Activated T-helper 2 cell treated with anti-CD3 and anti-CD28 coated beads, Interferon-gamma antibody, Interleukin-2, Interleukin-4, amounts not matched to agents 10 μg/mL and 5 μg/mL and 100 μg/mL, durations not matched to agents 14 hours and 24 hours and 36 hours (primary cell): ENCODE data around the gene HPX. TPM values are rescaled to one million over a fixed set of nuclear protein-coding genes. Genes with fewer than 3 reads are reported as not detected.

Source experiments
- DNase-seq: peaks from one replicate; pipeline ENCODE4 v3.0.0; 2021; ENCODE audit warnings: low spot score
- H3K27ac Mint-ChIP-seq: one replicate; pipeline ENCODE4 v1.8.0; 2021; ENCODE audit warnings: mixed read lengths
- H3K27me3 Mint-ChIP-seq: one replicate; pipeline ENCODE4 v1.8.0; 2021; ENCODE audit warnings: low read depth, mixed read lengths
- H3K36me3 Mint-ChIP-seq: one replicate; pipeline ENCODE4 v1.8.0; 2021; ENCODE audit warnings: low read depth, mixed read lengths
- H3K4me1 Mint-ChIP-seq: one replicate; pipeline ENCODE4 v1.8.0; 2021; ENCODE audit warnings: low read depth, mixed read lengths
- H3K4me3 Mint-ChIP-seq: one replicate; pipeline ENCODE4 v1.8.0; 2021; ENCODE audit warnings: low read depth, mild to moderate bottlenecking, moderate library complexity, mixed read lengths
- H3K9me3 Mint-ChIP-seq: one replicate; pipeline ENCODE4 v1.8.0; 2021; ENCODE audit warnings: mixed read lengths
- intact Hi-C: fragments of 100-400 bp; cut with micrococcal nuclease; formaldehyde crosslinking; loops from one replicate; pipeline ENCODE4 v1.15.1; 2023
- total RNA-seq: library from RNA; stranded (reverse); gene quantifications from 2 replicates; pipeline ENCODE4 v1.2.3, GENCODE V29; 2022

HPX gene
- total RNA-seq, 1 donor from 2014 or later = 0.50 TPM

DNA sequence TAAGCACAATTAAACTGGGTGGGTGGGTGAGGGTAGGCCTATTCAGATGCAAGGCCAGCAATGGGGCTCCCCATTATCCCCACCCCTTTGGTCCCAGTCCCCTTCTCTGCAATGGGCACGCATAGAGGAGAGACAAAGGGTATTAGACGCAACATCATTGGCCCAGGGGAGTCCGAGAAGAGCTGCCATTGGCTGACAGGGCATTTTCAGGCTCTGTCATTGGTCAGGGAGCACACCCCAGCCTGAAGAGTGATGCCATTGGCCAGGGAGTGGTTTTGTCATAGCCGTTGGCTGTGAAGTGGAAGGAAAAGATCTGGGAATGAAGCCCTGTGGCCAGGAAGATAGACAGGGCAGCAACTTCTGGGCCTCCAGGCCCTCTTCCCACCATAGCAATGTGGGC lies 35.8 kb upstream of the HPX start:
- peaks cover 24% of the 10 kb centered on the region for H3K4me1 Mint-ChIP-seq
- intact Hi-C loops = no loop called here
- no peak overlapping the region for H3K27ac Mint-ChIP-seq
- H3K4me3 Mint-ChIP-seq = no peak overlapping the region
- H3K9me3 Mint-ChIP-seq = no peaks in the 10 kb centered on the region
- no peak for DNase-seq
- peaks cover 6% of the 10 kb centered on the region for H3K27me3 Mint-ChIP-seq
- peaks cover 24% of the 10 kb centered on the region for H3K36me3 Mint-ChIP-seq

DNA sequence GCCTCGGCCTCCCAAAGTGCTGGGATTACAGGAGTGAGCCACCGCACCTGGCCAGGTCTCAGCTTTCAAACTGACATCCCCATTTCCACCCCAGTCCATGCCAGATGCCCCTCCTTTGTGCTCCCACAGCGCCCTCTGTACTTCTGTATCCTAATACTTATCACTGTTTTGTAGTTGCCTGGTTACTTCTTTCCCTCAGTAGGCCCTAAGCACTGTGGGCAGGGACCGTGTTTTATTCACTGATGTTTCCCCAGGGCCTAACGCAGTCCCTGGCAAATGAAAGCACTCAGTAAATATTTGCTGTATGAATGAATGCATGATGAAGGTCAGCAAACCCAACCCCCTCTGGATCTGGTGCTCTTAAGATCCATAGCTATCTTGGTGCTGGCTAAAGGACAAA lies 35.1 kb upstream of the HPX start:
- peaks cover 24% of the 10 kb centered on the region for H3K36me3 Mint-ChIP-seq
- H3K27ac Mint-ChIP-seq = no peak overlapping the region

DNA sequence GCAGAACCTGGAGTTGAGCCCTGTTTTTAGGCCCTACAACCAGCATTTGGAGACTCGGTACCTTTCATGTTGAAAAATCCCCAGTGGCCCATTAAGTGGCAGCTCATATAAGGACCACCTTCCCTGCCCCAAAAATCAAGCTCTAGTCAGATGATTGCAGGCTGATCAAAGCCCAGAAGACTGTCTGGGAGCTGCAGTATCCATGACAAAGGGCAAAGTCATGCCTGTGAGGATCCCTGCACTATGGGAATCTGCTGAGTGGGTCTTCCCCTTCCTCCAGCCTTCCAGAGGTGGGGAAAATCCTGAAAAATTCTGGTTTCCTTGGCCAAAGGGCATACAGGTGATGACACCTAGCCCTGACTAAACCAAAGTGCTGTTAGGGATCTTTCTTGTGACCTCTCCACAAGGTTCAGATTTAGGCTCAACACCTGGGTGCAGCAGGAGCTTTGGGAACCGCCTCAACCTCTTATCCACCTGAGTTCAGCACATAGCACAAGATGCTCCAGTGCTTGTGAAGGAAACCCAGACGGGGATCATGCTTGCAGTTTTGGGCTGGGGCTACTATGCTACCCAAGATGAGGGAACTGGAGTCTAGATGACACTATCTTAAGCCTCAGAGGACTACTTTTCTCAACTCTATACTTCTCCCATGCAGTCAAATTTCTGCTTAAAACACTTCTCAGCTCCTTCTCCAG lies 34.2 kb upstream of the HPX start:
- no peak for DNase-seq
- Mint-ChIP-seq H3K27ac (no peak overlapping the region), H3K27me3 (peaks cover 8% of the 10 kb centered on the region), H3K4me1 (peaks cover 19% of the 10 kb centered on the region), H3K9me3 (no peaks in the 10 kb centered on the region), H3K36me3 (peaks cover 24% of the 10 kb centered on the region), H3K4me3 (peak overlapping the region; percentile 20)
- intact Hi-C loops = no loop called here

More for the DNA sequence above, 35.1 kb upstream of the HPX start:
- no peak overlapping the region for H3K4me3 Mint-ChIP-seq
- peaks cover 8% of the 10 kb centered on the region for H3K27me3 Mint-ChIP-seq
- no peak for DNase-seq
- intact Hi-C loops = no loop called here
- no peaks in the 10 kb centered on the region for H3K9me3 Mint-ChIP-seq
- H3K4me1 Mint-ChIP-seq = peaks cover 26% of the 10 kb centered on the region

DNA sequence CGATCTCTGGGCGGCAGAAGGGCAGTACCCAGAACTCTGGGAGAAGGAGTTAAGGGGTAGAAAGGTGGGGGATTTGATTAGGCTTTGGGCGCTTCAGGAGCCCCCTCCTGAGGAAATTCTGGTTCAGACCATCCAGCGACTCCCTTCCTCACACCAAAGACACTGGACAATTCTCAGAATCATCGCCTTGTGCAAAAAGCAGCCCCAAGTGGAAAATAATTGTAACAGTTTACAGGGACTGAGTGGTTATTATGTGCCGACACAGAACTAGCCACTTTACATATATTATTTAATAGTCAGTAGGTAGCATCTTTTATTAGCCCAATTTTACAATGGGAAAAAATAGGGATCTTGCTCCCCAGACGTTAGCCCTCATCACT lies 33.6 kb upstream of the HPX start:
- intact Hi-C loops = no loop called here
- Mint-ChIP-seq H3K36me3 (peaks cover 24% of the 10 kb centered on the region), H3K27ac (no peak overlapping the region), H3K27me3 (peaks cover 8% of the 10 kb centered on the region), H3K9me3 (no peaks in the 10 kb centered on the region), H3K4me1 (peaks cover 16% of the 10 kb centered on the region), H3K4me3 (peak overlapping the region; percentile 70)
- DNase-seq = no peak

DNA sequence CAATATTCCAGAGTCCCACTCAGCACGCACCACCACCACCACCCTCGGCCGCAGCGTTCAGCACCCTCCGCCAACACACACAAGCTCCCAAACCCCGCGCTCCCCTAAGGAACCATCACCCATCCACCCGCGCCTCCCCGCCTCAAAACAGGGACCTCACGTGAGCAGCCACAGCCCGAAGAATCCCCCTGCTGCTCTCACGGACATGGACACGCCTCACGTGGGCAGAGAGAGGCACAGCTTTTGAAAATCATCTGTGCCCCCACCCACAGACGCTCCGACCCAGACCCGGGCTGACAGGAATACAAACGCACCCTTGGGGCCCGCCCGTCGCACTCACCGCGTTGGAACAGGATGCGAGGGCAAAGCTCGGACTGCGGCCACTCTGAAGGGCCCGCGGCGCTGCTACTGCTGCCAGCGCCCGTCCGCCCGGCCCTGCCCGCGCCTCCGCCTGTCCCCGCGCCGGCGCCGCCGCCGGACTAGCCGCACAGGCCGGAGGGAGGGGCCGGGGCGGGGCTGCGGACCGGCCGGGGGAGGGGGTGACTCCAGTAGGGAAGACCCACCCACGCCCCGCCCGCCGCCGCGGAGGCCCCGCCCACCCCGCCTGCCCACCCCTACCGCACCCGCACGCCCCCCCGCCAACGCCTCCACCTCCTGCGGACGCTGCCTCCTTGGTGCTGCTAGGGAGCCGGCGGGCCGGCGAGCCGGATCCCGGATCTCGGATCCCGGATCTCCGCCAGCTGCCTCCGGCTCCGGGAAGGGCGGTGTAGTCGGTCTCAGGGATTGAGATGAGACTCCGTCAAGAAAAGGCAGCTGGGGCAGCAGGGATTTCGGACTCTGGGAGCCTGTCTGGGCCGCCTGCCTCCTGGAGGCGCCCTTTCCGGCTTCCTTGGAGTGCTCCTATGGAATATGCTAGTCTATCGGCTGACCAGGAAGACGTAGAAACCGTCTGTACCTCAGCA lies 32.9 kb upstream of the HPX start, which contains the start of gene TRIM3:
Gene TRIM3, minus strand, starts transcription at position 491 of the 962 bp plus-strand sequence. CDS start 8,246 bp downstream, outside the sequence.
- Mint-ChIP-seq H3K27ac (peak within 1 kb of the TSS; percentile 13), H3K27me3 (peaks cover 8% of the 10 kb centered on the region), H3K4me3 (peak within 1 kb of the TSS; percentile 78), H3K9me3 (no peaks in the 10 kb centered on the region), H3K4me1 (peaks cover 13% of the 10 kb centered on the region), H3K36me3 (peaks cover 17% of the 10 kb centered on the region)
- DNase-seq = peak; percentile 46
- intact Hi-C loops = loop anchor here (2.0 kb wide), 1 partner anchor 239 kb away; the partner anchor contains the start of gene FHIP1B

DNA sequence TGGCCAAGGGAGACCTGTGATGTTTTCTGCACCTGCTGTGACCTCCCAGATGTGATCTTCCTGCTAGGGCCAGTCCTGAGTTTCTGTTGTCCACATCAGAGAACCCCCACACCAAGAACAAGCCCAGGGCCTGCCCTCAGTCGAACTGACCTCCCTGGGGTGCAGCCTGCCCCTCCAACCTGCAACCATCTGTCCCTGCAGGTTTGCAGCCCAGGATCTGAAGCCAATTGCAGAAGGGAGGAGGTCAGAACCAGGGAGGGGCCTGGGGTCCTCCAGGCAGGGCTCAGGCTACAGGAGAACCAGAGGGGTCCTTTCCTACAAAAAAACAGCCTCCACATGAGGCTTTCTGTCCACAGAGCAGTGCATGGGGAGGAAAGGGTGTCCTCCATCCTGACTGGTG lies 32.1 kb upstream of the HPX start:
- intact Hi-C loops = loop anchor here (2.0 kb wide), 1 partner anchor 238 kb away; the partner anchor contains the start of gene FHIP1B
- Mint-ChIP-seq H3K9me3 (no peaks in the 10 kb centered on the region), H3K27ac (no peak overlapping the region), H3K4me1 (peaks cover 13% of the 10 kb centered on the region), H3K4me3 (peak overlapping the region; percentile 65), H3K36me3 (peaks cover 13% of the 10 kb centered on the region), H3K27me3 (peaks cover 8% of the 10 kb centered on the region)
- no peak for DNase-seq

DNA sequence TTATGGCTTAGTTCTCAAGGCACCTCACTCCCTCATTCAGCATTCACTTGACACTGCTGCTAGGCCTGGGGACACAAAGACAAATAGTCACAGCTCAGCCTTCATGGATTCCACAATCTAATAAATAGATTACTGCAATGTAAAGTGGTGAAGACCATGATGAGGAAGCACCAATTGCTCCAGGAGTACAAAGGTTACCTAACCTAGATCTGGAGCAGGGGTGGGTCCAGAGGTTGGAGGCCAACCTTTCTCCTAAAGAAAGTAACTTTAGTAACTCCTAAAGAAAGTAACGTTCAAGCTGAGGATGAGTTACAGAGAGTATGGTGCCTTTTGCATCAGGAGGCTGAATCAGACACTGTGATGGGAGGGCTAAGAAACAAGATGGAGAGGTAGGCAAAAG lies 28.8 kb upstream of the HPX start:
- no peaks in the 10 kb centered on the region for H3K9me3 Mint-ChIP-seq
- DNase-seq = no peak
- intact Hi-C loops = no loop called here
- peaks cover 13% of the 10 kb centered on the region for H3K4me1 Mint-ChIP-seq
- H3K27me3 Mint-ChIP-seq = peaks cover 21% of the 10 kb centered on the region
- no peak overlapping the region for H3K4me3 Mint-ChIP-seq
- no peak overlapping the region for H3K27ac Mint-ChIP-seq
- H3K36me3 Mint-ChIP-seq = no peaks in the 10 kb centered on the region

DNA sequence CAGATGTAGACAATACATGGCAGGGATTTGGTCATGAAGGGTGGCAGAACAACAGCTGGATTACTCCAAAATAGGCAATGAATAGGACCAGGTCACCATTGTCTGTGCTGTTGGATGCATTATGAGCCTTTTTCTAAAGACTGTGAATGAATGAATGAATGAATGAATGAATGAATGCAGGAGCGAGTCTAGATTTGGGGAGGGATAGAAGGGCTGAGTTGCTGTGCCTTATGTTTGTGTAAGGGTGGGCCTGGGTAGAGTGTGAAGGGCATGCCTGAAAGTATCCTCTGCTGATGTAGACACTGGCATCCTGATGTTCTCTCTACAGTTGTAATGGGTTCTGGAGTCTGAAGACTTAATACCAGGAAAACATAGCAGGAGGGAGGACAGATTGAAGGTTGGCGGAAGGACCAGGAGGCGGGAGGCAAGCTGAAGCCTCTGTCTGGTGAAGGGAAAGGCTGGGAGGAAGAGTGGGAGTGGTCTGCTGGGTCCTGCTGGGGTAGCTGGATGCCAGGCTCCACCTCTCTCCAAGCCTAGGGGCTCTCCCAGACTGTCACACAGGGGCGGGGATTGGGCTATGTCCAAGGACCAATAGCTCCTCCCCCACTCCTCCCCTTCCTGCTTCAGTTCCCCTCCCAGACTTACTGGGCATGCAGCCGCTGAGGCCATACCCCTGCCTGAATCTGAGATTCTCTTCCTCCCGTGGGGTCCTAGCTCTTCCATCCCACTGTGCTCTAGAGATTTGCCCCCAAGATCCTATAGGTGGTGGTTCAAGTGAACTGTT lies 28.1 kb upstream of the HPX start:
- no peak for DNase-seq
- intact Hi-C loops = no loop called here
- H3K27ac Mint-ChIP-seq = no peak overlapping the region
- H3K27me3 Mint-ChIP-seq = peaks cover 21% of the 10 kb centered on the region
- H3K36me3 Mint-ChIP-seq = no peaks in the 10 kb centered on the region
- no peak overlapping the region for H3K4me3 Mint-ChIP-seq
- no peaks in the 10 kb centered on the region for H3K9me3 Mint-ChIP-seq
- peaks cover 13% of the 10 kb centered on the region for H3K4me1 Mint-ChIP-seq

DNA sequence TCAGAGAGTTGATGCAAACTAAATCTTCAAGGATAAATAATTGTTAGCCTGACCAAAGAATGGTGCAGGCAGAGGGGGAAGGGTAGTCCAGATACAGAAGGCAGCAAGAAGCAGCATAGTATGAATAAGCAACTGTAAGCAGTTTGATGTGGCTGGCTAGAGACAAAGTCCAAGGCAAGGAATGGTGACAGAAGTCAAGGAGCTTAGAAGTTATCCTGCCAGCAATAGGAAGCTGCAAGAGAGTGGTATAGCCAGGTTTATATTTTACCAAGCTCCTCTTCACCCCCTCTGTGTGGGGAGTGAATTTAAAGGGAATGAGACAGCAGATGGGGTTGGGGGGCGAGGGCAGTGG lies 18.3 kb upstream of the HPX start:
- no peaks in the 10 kb centered on the region for H3K9me3 Mint-ChIP-seq
- H3K27ac Mint-ChIP-seq = no peak overlapping the region
- no peaks in the 10 kb centered on the region for H3K27me3 Mint-ChIP-seq
- no peaks in the 10 kb centered on the region for H3K4me1 Mint-ChIP-seq
- H3K36me3 Mint-ChIP-seq = no peaks in the 10 kb centered on the region
- no peak overlapping the region for H3K4me3 Mint-ChIP-seq
- DNase-seq = no peak
- intact Hi-C loops = no loop called here

DNA sequence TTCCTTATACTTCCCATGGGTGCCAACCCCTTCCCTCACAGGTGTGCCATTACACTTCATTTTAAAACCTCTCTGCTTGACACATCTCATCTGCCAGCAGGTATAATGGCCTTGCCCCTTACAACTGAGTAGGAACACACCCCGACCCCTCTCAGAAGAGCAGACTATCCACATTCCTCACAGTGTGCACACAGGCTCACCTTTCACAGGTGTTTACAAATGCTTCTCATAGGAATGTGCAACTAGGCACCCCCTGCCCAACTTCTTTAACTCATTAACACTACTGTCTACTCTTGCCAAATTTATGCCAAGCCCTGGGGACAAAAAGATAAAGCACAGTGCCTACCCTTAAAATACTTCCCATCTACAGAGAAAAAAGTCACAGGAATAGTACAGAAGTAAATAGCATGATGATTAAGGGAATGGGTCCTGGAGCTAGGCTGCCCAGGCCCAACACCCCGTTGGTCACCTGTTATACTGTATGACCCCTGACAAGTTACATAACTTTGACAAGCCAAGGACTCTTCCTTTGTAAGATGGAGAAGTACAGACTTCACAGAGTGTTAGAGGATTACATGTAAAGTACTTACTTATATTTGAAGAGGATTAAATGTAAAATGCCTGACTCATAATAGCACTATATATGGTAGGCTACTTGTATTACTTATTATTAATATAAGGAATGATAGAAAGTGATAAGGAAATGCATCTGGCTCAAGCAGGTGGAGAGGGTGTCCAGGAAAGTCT lies 17.7 kb upstream of the HPX start:
- H3K27me3 Mint-ChIP-seq = no peaks in the 10 kb centered on the region
- H3K27ac Mint-ChIP-seq = no peak overlapping the region
- no peaks in the 10 kb centered on the region for H3K36me3 Mint-ChIP-seq
- DNase-seq = no peak
- H3K4me1 Mint-ChIP-seq = no peaks in the 10 kb centered on the region
- no peak overlapping the region for H3K4me3 Mint-ChIP-seq
- intact Hi-C loops = no loop called here
- H3K9me3 Mint-ChIP-seq = no peaks in the 10 kb centered on the region

DNA sequence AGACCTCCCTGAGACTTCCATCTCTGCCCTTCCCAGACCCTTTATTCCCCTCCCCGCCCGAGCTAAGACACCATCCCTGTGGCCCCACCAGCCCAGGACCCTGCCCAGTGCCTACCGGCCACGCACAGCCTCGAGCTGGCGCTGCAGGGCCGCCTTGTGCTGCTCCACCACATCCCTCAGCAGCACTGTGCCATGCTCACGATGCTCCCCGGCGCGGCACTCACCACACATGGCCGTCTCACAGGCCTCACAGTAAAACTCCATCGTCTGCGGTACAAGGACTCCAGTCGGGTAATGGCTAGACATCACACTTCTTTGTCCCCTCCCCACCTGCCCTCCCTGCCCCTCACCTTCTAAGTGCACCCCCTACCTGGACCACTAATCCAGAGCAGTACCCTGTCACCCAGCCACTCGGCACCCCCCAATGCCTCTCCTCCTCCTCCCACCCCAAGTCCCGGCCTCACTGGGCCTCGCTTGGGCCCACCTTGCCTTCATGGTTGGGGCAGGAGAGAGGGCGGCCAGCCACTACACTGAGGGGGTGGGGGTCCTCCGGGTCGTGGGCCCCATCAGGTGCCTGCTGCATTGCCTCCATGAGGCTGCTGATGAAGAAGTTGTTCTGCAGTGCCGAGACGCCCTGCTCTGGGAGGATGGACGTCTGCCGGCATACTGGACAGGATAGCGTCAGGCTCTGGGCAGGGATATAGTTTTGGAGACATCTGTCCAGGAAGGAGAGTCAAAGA lies 17.0 kb upstream of the HPX start:
- Mint-ChIP-seq H3K4me3 (no peak overlapping the region), H3K4me1 (no peaks in the 10 kb centered on the region), H3K27me3 (no peaks in the 10 kb centered on the region), H3K27ac (no peak overlapping the region), H3K9me3 (no peaks in the 10 kb centered on the region), H3K36me3 (no peaks in the 10 kb centered on the region)
- DNase-seq = no peak
- intact Hi-C loops = no loop called here
